ENCODE data around the gene TMEM38B. TPM values are rescaled to one million over a fixed set of nuclear protein-coding genes. Genes with fewer than 3 reads are reported as not detected.

Gene TMEM38B
- total RNA-seq, 2 experiments from 2014 or later, result 15.9 to 22.5 TPM

DNA sequence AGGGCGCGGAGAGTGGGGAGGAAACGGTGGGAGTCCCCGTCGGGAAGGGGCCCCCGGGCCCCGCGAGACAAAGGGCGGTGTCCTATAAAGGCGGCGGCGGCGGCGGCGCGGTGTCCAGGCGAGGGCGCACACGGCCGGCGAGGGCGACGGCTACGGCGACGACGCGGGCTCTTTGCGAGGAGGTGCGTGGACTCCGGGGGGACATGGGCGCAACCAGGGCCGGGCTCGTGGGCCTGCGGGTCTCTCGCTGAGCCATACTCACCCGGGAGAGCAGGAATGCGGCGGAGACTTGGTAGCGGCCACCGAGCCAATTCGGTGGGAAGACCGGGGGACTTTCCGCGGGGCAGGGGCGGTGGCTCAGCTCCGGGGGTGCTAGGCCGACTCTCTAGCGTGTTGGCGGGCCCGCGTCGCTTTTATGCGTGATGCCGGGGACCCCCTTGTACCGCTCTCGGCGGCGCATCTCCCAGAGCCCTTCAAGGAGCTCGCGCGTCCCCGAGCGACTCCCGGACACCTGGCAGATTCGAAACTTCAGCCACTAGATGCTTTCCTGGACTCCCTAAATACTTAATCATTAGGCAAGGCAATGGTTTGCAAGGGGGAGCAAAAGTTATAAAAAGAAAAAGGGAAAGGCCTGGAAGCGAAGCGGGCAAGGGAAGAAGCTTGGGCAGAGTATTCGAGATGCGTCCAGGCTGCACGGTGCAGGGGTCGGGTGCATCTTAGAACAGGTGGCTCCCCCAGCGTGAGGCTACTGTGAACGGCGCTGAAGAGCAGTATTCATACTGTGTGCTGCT lies 38.0 kb upstream of the TMEM38B start:
- no peaks in the 10 kb centered on the region for H3K9me3 ChIP-seq (ENCODE audit: low read length)
- H3K4me1 ChIP-seq (ENCODE audit: insufficient read depth, low read length, poor library complexity, severe bottlenecking), result no peaks in the 10 kb centered on the region
- H3K36me3 ChIP-seq (ENCODE audit: insufficient read depth, low read length), result no peaks in the 10 kb centered on the region
- H3K79me2 ChIP-seq (ENCODE audit: insufficient read depth, low read depth, low read length), result no peaks in the 10 kb centered on the region
- no peak for DNase-seq (ENCODE audit: low spot score)
- no peak overlapping the region for H2AFZ ChIP-seq (ENCODE audit: low read length)
- intact Hi-C loops (cut with micrococcal nuclease; ENCODE audit: unreplicated experiment), result no loop called here
- no peaks in the 10 kb centered on the region for H4K20me1 ChIP-seq (ENCODE audit: insufficient read depth, low read length)
- TF ChIP-seq, protein P1, sequence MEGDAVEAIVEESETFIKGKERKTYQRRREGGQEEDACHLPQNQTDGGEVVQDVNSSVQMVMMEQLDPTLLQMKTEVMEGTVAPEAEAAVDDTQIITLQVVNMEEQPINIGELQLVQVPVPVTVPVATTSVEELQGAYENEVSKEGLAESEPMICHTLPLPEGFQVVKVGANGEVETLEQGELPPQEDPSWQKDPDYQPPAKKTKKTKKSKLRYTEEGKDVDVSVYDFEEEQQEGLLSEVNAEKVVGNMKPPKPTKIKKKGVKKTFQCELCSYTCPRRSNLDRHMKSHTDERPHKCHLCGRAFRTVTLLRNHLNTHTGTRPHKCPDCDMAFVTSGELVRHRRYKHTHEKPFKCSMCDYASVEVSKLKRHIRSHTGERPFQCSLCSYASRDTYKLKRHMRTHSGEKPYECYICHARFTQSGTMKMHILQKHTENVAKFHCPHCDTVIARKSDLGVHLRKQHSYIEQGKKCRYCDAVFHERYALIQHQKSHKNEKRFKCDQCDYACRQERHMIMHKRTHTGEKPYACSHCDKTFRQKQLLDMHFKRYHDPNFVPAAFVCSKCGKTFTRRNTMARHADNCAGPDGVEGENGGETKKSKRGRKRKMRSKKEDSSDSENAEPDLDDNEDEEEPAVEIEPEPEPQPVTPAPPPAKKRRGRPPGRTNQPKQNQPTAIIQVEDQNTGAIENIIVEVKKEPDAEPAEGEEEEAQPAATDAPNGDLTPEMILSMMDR (conservative IDR thresholded peaks at IDR 0.05; ENCODE audit: low read length), result no peak
- TF ChIP-seq EZH2phosphoT487 (IDR thresholded peaks at IDR 0.05; ENCODE audit: borderline replicate concordance, low read depth, low read length), result no peak
- BruUV-seq (replicated peaks), result no TSS peak
- H3K4me2 ChIP-seq (ENCODE audit: low read length), result no peak overlapping the region
- ChIA-PET POLR2A (interaction anchor here (1.1 kb wide), 1 partner anchor 12 kb away, joined by 3 read pairs; no protein-coding TSS in a partner anchor), CTCF (ENCODE audit: unreplicated experiment) (no interaction called here)
- no peak overlapping the region for H3K27ac ChIP-seq (ENCODE audit: low read depth, low read length, poor library complexity, severe bottlenecking)
- no peak overlapping the region for H3K4me3 ChIP-seq (ENCODE audit: low read depth, low read length, poor library complexity, severe bottlenecking)
- H3K9me2 ChIP-seq (ENCODE audit: insufficient read depth, low read length), result no peaks in the 10 kb centered on the region

DNA sequence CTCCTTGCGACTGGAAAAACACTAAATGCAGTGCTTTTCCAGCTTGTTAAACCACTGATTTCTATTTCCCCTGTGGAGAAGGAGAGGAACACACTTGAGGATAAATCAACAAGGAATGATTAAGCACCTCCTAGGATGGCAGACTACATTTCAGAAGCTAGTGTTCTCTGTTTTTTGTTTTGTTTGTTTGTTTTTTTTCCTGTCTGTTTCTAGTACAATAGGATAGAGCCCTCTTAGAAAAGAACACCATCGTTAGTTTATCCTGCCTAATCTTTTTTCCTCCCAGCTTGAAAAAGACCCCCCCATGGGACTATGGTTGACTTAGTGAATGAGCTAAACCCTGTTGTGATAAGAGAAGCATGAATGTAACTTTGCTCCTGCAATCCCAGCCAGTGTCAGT lies 36.0 kb upstream of the TMEM38B start:
- Histone ChIP-seq H3K36me3 (ENCODE audit: insufficient read depth, low read length) (no peaks in the 10 kb centered on the region), H2AFZ (ENCODE audit: low read length) (no peak overlapping the region), H3K4me1 (ENCODE audit: insufficient read depth, low read length, poor library complexity, severe bottlenecking) (peaks cover 14% of the 10 kb centered on the region), H4K20me1 (ENCODE audit: insufficient read depth, low read length) (no peaks in the 10 kb centered on the region), H3K79me2 (ENCODE audit: insufficient read depth, low read depth, low read length) (no peaks in the 10 kb centered on the region), H3K9me2 (ENCODE audit: insufficient read depth, low read length) (no peaks in the 10 kb centered on the region), H3K4me2 (ENCODE audit: low read length) (no peak overlapping the region), H3K9me3 (ENCODE audit: low read length) (no peaks in the 10 kb centered on the region), H3K27ac (ENCODE audit: low read depth, low read length, poor library complexity, severe bottlenecking) (no peak overlapping the region), H3K4me3 (ENCODE audit: low read depth, low read length, poor library complexity, severe bottlenecking) (no peak overlapping the region)
- DNase-seq (ENCODE audit: low spot score), result no peak
- TF ChIP-seq EZH2phosphoT487 (IDR thresholded peaks at IDR 0.05; ENCODE audit: borderline replicate concordance, low read depth, low read length), result no peak
- TF ChIP-seq, protein P1 (conservative IDR thresholded peaks at IDR 0.05; ENCODE audit: low read length), result no peak
- intact Hi-C loops (cut with micrococcal nuclease; ENCODE audit: unreplicated experiment), result no loop called here
- ChIA-PET POLR2A (interaction anchor here (0.5 to 1.0 kb wide), 3 partner anchors 16 to 68 kb away, joined by 3 to 4 read pairs (median 3); no protein-coding TSS in a partner anchor), CTCF (ENCODE audit: unreplicated experiment) (no interaction called here)
- BruUV-seq (replicated peaks), result no TSS peak

DNA sequence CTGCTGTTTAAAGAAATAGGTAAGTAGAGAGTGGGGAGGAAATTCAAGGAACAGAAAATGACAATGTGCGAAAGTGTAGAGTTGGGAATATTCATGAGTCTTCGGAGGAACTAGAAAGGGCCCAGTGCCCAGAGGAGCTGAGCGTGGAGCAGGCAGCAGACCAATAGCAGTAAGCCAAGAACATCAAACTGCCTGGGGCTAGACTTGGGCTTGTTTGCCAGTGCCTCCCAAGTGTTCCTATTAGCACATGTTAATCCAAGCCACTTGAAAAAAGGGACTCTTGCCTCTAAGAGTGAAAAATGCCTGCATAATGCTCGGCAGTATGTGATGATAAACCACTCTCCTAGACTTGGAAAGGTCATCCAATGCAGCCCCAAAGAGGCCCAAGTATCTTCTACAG lies 33.3 kb upstream of the TMEM38B start:
- H3K36me3 ChIP-seq (ENCODE audit: insufficient read depth, low read length), result no peaks in the 10 kb centered on the region
- no peak overlapping the region for H3K4me3 ChIP-seq (ENCODE audit: low read depth, low read length, poor library complexity, severe bottlenecking)
- BruUV-seq (replicated peaks), result no TSS peak
- peaks cover 14% of the 10 kb centered on the region for H3K4me1 ChIP-seq (ENCODE audit: insufficient read depth, low read length, poor library complexity, severe bottlenecking)
- no peaks in the 10 kb centered on the region for H3K9me3 ChIP-seq (ENCODE audit: low read length)
- CTCF ChIA-PET (ENCODE audit: unreplicated experiment), result no interaction called here
- no peak for TF ChIP-seq EZH2phosphoT487 (IDR thresholded peaks at IDR 0.05; ENCODE audit: borderline replicate concordance, low read depth, low read length)
- TF ChIP-seq, protein P1 (conservative IDR thresholded peaks at IDR 0.05; ENCODE audit: low read length), result no peak
- POLR2A ChIA-PET, result interaction anchor here (0.6 kb wide), 1 partner anchor 1107 kb away, joined by 3 read pairs; no protein-coding TSS in a partner anchor
- no peaks in the 10 kb centered on the region for H3K9me2 ChIP-seq (ENCODE audit: insufficient read depth, low read length)
- no peaks in the 10 kb centered on the region for H3K79me2 ChIP-seq (ENCODE audit: insufficient read depth, low read depth, low read length)
- H4K20me1 ChIP-seq (ENCODE audit: insufficient read depth, low read length), result no peaks in the 10 kb centered on the region
- no peak overlapping the region for H3K4me2 ChIP-seq (ENCODE audit: low read length)
- intact Hi-C loops (cut with micrococcal nuclease; ENCODE audit: unreplicated experiment), result no loop called here
- no peak for DNase-seq (ENCODE audit: low spot score)
- H2AFZ ChIP-seq (ENCODE audit: low read length), result no peak overlapping the region
- no peak overlapping the region for H3K27ac ChIP-seq (ENCODE audit: low read depth, low read length, poor library complexity, severe bottlenecking)
